Dermis microvascular lymphatic vessel endothelial cell (primary cell): ENCODE measurements around the gene DNAH17. TPM values are rescaled to one million over a fixed set of nuclear protein-coding genes. Genes with fewer than 3 reads are reported as not detected.

ENCODE experiments used
- DNase-seq, 2 donors: peaks; one replicate each; pipeline versions ENCODE4 v3.0.0 to v3.0.0-alpha.2; 2010; ENCODE audit warnings: low read depth in 2 of 2
- total RNA-seq: library from RNA; depleted of rRNA; stranded (reverse); fragments of >200 nt; gene quantifications from 2 replicates; pipeline ENCODE4 v1.2.1, GENCODE V29; 2014

Gene DNAH17
- total RNA-seq, 1 donor from 2014 or later, result under 0.01 TPM

GRCh38 chr17:78458091-78458490, 119.1 kb downstream of the DNAH17 start:
- no peak for DNase-seq

- DNase-seq, result no peak
Measured at GRCh38 chr17:78454346-78454745, 122.8 kb downstream of the DNAH17 start.

GRCh38 chr17:78451753-78452152, 125.4 kb downstream of the DNAH17 start:
- no peak for DNase-seq

GRCh38 chr17:78450696-78451345, 126.4 kb downstream of the DNAH17 start:
- no peak for DNase-seq

GRCh38 chr17:78449983-78450595, 127.1 kb downstream of the DNAH17 start:
- no peak for DNase-seq

GRCh38 chr17:78448356-78448993, 128.7 kb downstream of the DNAH17 start:
- DNase-seq, result no peak

GRCh38 chr17:78446833-78447232, 130.4 kb downstream of the DNAH17 start:
- no peak for DNase-seq

- no peak for DNase-seq
Measured at GRCh38 chr17:78444392-78444791, 132.8 kb downstream of the DNAH17 start.

GRCh38 chr17:78442648-78443218, 134.5 kb downstream of the DNAH17 start:
- DNase-seq, result peak; percentile 34 to 94

GRCh38 chr17:78441271-78441971, 135.8 kb downstream of the DNAH17 start:
- DNase-seq, result no peak

GRCh38 chr17:78438694-78439325, 138.4 kb downstream of the DNAH17 start:
- peak in 1 of 2 donors; percentile 83 for DNase-seq

- DNase-seq, result no peak
Measured at GRCh38 chr17:78438271-78438691, 138.9 kb downstream of the DNAH17 start.

- DNase-seq, result no peak
Measured at GRCh38 chr17:78437508-78438169, 139.6 kb downstream of the DNAH17 start.

- DNase-seq, result no peak
Measured at GRCh38 chr17:78435330-78436005, 141.7 kb downstream of the DNAH17 start.

- no peak for DNase-seq
Measured at GRCh38 chr17:78434455-78435329, 142.5 kb downstream of the DNAH17 start.

- no peak for DNase-seq
Measured at GRCh38 chr17:78433780-78434335, 143.3 kb downstream of the DNAH17 start.

GRCh38 chr17:78433013-78433727, 144.0 kb downstream of the DNAH17 start:
- no peak for DNase-seq
